Measurements from ENCODE around the gene PTGFRN.
"Not testable (repeated sequence)": the region's sequence is repeated elsewhere in the genome, so short reads cannot be mapped to it uniquely, and the experiment has no call there.

PTGFRN gene

GRCh38 chr1:116916533-116917445 is 7.1 kb downstream of the PTGFRN start:
- DNase-seq: no peak

GRCh38 chr1:116918714-116919357 is 9.1 kb downstream of the PTGFRN start:
- no peak for DNase-seq

- DNase-seq: no peak
Observed at GRCh38 chr1:116919802-116920201, 10.1 kb downstream of the PTGFRN start.

- no peak for DNase-seq
Observed at GRCh38 chr1:116920211-116920610, 10.5 kb downstream of the PTGFRN start.

- no peak for DNase-seq
Observed at GRCh38 chr1:116921301-116921885, 11.7 kb downstream of the PTGFRN start.

GRCh38 chr1:116921937-116922336 is 12.2 kb downstream of the PTGFRN start:
- DNase-seq: no peak

- no peak for DNase-seq
Observed at GRCh38 chr1:116923421-116923820, 13.7 kb downstream of the PTGFRN start.

- DNase-seq: no peak
Observed at GRCh38 chr1:116927049-116927798, 17.5 kb downstream of the PTGFRN start.

- DNase-seq: no peak
Observed at GRCh38 chr1:116929961-116930592, 20.4 kb downstream of the PTGFRN start.

GRCh38 chr1:116931016-116931918 is 21.6 kb downstream of the PTGFRN start:
- no peak for DNase-seq

- DNase-seq: no peak
Observed at GRCh38 chr1:116933606-116934515, 24.1 kb downstream of the PTGFRN start.

- no peak for DNase-seq
Observed at GRCh38 chr1:116934586-116935207, 25.0 kb downstream of the PTGFRN start.

- DNase-seq: no peak
Observed at GRCh38 chr1:116938216-116938615, 28.5 kb downstream of the PTGFRN start.

GRCh38 chr1:116939780-116940543 is 30.2 kb downstream of the PTGFRN start:
- DNase-seq: not testable (repeated sequence)

- DNase-seq: no peak
Observed at GRCh38 chr1:116940814-116941599, 31.3 kb downstream of the PTGFRN start.

- DNase-seq: no peak
Observed at GRCh38 chr1:116941670-116942069, 32.0 kb downstream of the PTGFRN start.

- no peak for DNase-seq
Observed at GRCh38 chr1:116942344-116942743, 32.6 kb downstream of the PTGFRN start.

- DNase-seq: no peak
Observed at GRCh38 chr1:116943438-116943837, 33.7 kb downstream of the PTGFRN start.

All from EL (cell line).